ENCODE data around the gene SZT2.
"Not testable (repeated sequence)": the region's sequence is repeated elsewhere in the genome, so short reads cannot be mapped to it uniquely, and the experiment has no call there.

SZT2 gene

GRCh38 chr1:43488165-43488564, 98.5 kb downstream of the SZT2 start:
- no peak for TF ChIP-seq CTCF (IDR thresholded peaks at IDR 0.05; ENCODE audit: borderline replicate concordance, insufficient read depth, low read depth, low read length)
- no peak overlapping the region for H3K4me3 ChIP-seq (ENCODE audit: low read depth, low read length)

- no peak overlapping the region for H3K4me3 ChIP-seq (ENCODE audit: low read depth, low read length)
- no peak for TF ChIP-seq CTCF (IDR thresholded peaks at IDR 0.05; ENCODE audit: borderline replicate concordance, insufficient read depth, low read depth, low read length)
Observed at GRCh38 chr1:43491061-43491460, 101.4 kb downstream of the SZT2 start.

GRCh38 chr1:43492826-43493225, 103.1 kb downstream of the SZT2 start:
- no peak overlapping the region for H3K4me3 ChIP-seq (ENCODE audit: low read depth, low read length)
- TF ChIP-seq CTCF (IDR thresholded peaks at IDR 0.05; ENCODE audit: borderline replicate concordance, insufficient read depth, low read depth, low read length): no peak

GRCh38 chr1:43493661-43494450, 104.2 kb downstream of the SZT2 start:
- no peak for TF ChIP-seq CTCF (IDR thresholded peaks at IDR 0.05; ENCODE audit: borderline replicate concordance, insufficient read depth, low read depth, low read length)

GRCh38 chr1:43495204-43495603, 105.5 kb downstream of the SZT2 start:
- H3K4me3 ChIP-seq (ENCODE audit: low read depth, low read length): no peak overlapping the region
- TF ChIP-seq CTCF (IDR thresholded peaks at IDR 0.05; ENCODE audit: borderline replicate concordance, insufficient read depth, low read depth, low read length): no peak

More at GRCh38 chr1:43493661-43494450, 104.2 kb downstream of the SZT2 start:
- no peak overlapping the region for H3K4me3 ChIP-seq (ENCODE audit: low read depth, low read length)

GRCh38 chr1:43499898-43500297, 110.2 kb downstream of the SZT2 start:
- H3K4me3 ChIP-seq (ENCODE audit: low read depth, low read length): no peak overlapping the region
- no peak for TF ChIP-seq CTCF (IDR thresholded peaks at IDR 0.05; ENCODE audit: borderline replicate concordance, insufficient read depth, low read depth, low read length)

GRCh38 chr1:43501806-43502205, 112.1 kb downstream of the SZT2 start:
- H3K4me3 ChIP-seq (ENCODE audit: low read depth, low read length): not testable (repeated sequence)

Data from GM12875 (cell line).